Activated CD4-positive, CD25-positive, alpha-beta regulatory T cell (primary cell): Measurements from ENCODE around the gene CDIP1.

ENCODE experiments used
- DNase-seq, 4 experiments: peaks; one replicate each; lab custom pipeline; 2025; lab: John Stamatoyannopoulos, UW

The CDIP1 gene

DNA sequence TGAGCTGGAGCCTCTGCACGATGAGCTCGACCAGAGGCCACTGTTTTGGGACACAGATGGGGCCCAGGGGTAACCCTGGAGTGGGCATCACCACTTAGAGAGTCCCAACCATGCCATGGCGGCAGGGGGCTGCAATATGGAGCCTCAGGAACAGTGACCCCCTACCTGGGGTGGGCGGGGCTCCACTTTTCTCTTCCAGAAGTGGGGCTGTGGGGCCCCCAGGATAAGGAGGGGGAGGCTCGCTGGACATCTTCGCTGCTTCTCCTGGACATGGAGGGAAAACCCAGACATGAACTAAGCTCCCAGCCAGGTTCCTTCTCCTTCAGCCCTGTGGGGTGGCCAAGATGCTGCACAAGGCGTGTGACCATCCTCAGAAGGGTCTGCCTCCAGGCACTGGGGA is 24.7 kb downstream of the CDIP1 start:
- DNase-seq: no peak

DNA sequence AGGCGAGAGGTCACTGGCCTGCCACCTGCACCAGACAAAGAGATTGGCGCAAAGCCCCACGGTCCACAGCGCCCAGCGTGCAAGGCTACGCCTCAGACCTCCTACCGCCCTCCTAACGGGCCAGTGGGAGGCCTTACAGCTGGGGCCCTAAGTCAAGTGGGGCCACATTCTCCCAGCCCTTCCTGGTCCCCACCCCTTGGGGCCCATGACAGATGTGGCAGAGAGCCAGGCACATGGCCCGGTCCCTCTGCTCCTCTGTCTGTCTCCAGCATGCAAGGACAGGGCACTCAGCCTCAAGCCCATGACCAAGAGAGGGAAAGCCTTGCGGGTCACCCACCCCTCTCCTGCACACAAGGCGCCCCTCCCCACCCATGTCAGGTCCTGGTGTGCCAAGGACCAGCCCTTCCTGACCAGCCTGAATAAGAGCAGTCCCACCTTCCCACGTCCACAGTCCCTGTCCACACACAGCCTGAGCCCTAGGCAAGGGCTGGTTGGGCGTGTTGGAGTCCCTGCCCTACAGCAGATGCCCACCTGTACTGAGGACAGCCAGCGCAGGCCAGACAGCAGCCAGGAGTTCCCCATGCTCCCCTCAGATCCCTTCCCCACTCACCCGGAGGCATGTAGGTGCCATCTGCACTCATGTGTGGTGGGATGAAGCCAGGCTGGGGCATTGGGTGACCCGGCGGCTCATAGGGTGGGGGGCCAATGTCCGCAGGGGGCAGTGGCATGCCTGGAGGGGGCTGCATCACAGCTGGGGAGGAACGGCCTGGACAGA is 25.3 kb downstream of the CDIP1 start:
- no peak for DNase-seq

GRCh38 chr16:4512473-4512872 is 26.1 kb downstream of the CDIP1 start:
- DNase-seq: no peak

GRCh38 chr16:4511441-4512082 is 27.0 kb downstream of the CDIP1 start:
- DNase-seq: no peak

DNA sequence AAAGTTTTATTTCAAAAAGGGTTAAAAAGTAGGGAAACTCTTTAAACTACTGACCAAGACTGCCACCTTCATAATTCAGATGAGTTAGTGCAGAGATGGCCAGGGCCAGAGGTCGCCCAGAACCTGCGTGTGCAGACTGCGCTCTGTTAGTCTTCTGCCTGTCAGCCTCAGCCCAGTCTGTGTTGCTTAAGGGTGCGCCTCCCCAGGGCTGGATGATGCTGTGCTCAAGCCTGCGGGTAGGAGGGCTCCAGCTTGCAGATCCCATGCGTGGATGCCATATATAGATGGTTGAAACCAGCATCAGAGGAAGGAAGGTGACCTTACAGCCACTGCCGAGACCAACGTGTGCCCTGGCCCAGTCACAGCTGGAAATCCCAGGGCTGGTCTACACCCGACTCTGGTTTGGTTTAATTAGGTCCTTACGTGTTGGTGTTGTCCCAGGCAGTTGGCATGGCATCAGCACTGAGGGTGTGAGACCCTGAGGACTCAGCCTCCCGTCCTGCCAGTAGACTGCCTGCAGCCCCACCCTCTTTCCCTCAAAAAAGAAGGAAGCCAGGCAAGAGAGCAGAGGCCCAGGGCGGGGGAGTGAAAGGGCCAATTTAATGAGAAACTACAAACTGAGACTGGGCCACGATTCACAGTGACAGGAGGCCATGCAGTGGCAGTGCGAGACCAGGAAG is 27.7 kb downstream of the CDIP1 start:
- no peak for DNase-seq

DNA sequence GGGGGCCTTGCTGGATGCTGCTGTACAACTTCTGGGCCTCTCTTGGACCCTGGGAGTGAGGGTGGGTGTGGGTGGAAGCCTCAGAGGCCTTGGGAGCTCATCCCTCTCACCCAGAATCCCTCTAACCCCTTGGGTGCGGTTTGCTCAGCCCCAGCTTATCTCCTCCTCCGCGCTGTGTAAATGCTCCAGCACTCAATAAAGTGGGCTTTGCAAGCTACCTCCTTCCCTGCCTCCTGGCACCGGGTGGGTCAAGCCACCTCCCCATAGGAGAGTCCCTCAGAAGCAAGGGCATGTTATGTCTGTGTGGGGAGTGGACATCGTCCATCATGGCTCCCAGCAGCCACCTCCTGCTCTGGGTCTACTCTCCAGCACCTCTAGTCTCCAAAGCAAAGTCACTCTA is 28.4 kb downstream of the CDIP1 start:
- DNase-seq: no peak

GRCh38 chr16:4509420-4509819 is 29.2 kb downstream of the CDIP1 start:
- DNase-seq: no peak

DNA sequence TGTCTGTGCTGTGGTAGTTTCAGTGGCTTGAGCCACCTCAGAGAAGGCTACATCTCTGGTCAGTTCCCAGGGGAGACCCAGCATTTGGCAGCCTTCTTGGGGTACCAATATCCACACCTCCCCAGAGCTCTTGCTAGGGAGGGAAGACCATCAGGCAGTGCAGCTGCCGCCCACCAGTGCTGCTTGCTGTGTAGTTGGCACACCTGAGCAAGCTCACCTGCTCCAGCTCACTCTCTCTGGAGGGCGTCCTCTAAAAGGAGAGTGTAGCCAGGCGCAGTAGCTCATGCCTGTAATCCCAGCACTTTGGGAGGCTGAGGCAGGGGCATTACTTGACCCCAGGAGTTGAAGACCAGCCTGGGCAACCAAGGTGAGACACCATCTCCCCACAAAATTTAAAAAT is 29.8 kb downstream of the CDIP1 start:
- no peak for DNase-seq

- no peak for DNase-seq
Observed at GRCh38 chr16:4507588-4508345, 30.8 kb downstream of the CDIP1 start.

GRCh38 chr16:4506450-4506849 is 32.1 kb downstream of the CDIP1 start:
- DNase-seq: peak in 3 of 4 experiments; percentile 15 to 25 (median 18)

- DNase-seq: peak in 3 of 4 experiments; percentile 12 to 53 (median 52)
Observed at GRCh38 chr16:4505356-4506147, 33.0 kb downstream of the CDIP1 start.

GRCh38 chr16:4501071-4501478 is 37.5 kb downstream of the CDIP1 start:
- DNase-seq: no peak

DNA sequence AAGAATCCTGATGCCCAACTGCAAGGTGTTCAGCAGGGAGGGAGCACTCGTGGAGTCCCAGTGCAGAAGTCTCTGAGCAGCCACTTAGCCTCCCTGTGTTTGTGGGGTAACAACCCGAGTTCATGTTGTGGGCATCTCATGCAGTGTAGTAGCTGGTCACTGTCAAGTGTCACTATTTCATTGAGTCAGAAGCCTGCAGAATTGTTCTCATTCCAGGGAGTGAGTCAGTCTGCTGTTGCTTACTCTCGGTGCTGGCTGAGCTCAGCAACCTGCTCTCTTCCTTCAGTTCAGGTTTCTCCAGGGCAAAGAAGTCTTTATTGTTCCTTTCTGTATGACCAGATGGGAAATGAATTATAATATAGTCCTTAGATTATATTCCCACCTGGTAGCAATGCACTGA is 38.3 kb downstream of the CDIP1 start:
- no peak for DNase-seq

GRCh38 chr16:4499196-4499555 is 39.4 kb downstream of the CDIP1 start:
- no peak for DNase-seq

DNA sequence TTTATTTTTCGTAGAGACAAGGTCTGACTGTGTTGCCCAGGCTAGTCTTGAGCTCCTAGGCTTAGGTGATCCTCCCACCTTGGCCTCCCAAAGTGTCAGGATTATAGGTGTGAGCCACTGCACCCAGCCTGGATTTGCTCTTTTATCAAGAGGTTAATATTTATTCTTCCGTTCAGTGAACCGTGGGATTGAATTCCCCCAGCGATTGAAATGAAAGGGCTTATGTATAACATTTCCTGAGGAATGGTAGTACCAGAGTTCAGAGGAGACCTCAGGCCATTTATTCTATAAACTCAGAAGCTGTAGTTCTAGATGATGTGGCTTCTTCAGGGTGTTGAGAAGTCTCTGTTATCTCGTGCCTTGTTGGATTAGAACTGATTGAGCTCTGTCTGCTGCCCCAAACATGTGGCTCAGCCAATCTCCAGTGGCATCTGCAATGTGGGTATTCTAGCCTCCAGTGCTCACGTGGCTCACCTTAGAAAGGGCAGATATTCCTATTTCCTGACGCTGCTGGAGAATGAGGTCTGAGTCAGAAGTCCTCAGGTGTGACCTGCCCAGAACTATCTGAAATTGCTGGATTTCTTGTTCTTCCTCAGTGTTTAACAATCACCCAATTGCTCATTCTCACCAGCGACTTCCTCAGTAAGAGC is 39.9 kb downstream of the CDIP1 start:
- no peak for DNase-seq

- no peak for DNase-seq
Observed at GRCh38 chr16:4496305-4496704, 42.3 kb downstream of the CDIP1 start.

- DNase-seq: no peak
Observed at GRCh38 chr16:4495766-4496165, 42.8 kb downstream of the CDIP1 start.

GRCh38 chr16:4494746-4495490 is 43.7 kb downstream of the CDIP1 start:
- DNase-seq: no peak

- no peak for DNase-seq
Observed at GRCh38 chr16:4491898-4492297, 46.7 kb downstream of the CDIP1 start.

DNA sequence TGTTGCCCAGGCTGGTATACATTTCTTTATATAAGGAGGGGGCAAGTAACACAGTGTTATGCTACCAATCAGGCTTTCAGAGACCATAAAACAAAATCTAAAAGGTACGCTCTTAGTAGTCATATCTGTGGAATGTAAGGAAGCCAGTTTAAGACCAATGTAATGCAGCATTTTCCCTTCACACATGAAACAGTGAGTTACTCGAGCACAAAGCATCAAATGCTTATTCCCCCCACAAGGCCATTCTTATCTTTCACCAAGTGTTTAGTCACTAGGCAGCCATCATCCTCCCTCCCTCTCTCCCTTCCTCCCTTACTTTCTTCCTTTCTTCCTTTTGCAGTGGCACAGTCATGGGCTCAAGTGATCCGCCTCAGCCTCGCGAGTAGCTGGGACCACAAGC is 49.5 kb downstream of the CDIP1 start:
- no peak for DNase-seq
